HG03439 (cell line): ENCODE data around the gene PCDHGB2.
"Not testable (repeated sequence)": the region's sequence is repeated elsewhere in the genome, so short reads cannot be mapped to it uniquely, and the experiment has no call there.

Experiments
- ATAC-seq: cut with Tn5 transposase; IDR thresholded peaks from one replicate; pipeline ENCODE4 v1.9.1; 2021; ENCODE audit warnings: mild to moderate bottlenecking, moderate library complexity; ENCODE audit not compliant: unreplicated experiment

Gene PCDHGB2

DNA sequence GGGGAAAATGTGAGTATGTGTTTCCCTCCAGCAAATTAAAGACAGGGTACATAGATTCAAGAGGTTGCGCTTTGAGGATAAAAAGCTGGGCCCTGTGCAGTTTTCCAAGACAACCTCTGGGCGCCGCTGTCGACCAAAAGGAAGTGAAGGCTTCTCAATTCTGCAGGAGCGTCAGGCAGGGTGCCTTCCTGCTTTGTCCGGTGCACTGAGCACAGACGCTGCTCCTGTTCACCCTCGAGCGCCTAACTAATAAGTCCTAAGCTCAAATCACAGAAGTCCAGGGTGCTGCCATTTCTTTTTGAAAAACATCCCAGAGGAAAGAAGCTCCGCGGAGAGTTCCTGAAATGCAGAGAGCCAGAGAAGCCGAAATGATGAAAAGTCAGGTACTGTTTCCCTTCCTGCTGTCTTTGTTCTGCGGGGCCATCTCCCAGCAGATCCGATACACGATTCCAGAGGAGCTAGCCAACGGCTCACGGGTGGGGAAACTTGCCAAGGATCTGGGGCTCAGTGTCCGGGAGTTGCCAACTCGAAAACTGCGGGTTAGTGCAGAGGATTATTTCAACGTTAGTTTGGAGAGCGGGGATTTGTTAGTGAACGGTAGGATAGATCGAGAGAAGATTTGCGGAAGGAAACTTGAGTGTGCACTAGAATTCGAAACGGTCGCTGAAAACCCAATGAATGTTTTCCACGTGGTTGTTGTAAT, 9.7 kb upstream of the PCDHGB2 start, which contains the start of gene PCDHGB1:
PCDHGB1 (plus strand) TSS at position 183 of the 703 bp plus-strand sequence; CDS start at position 345, 162 bp downstream.
- ATAC-seq, result no peak

DNA sequence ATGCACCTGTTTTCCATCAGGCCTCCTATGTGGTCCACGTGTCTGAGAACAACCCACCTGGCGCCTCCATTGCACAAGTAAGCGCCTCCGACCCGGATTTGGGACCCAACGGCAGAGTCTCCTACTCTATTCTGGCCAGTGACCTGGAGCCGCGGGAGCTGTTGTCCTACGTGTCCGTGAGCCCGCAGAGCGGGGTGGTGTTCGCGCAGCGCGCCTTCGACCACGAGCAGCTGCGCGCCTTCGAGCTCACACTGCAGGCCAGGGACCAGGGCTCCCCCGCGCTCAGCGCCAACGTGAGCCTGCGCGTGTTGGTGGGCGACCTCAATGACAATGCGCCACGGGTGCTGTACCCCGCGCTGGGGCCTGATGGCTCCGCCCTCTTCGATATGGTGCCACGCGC, 8.2 kb upstream of the PCDHGB2 start:
- ATAC-seq, result no peak

DNA sequence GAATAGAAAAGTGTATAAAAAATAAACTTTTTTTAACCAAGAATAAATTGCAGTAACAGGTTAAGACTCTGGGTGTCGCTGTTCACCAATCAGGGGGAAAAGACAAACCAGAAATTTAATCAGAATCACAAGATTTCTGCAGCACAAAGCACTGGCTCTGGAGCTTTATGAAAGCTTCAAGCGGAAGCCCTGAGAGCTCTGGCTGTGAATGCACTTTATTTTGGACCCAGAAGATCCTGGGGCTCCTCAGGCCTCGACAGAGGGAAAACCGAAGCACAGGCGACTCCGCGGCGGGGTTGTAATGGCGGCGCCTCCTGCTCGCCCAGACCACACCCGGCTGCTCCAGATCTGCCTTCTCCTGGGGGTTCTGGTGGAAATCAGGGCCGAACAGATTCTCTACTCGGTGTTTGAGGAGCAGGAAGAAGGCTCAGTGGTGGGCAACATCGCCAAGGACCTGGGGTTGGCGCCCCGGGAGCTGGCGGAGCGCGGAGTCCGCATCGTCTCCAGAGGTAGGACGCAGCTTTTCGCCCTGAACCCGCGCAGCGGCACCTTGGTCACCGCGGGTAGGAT, 4.8 kb upstream of the PCDHGB2 start, which contains the start of gene PCDHGA4:
PCDHGA4 (plus strand) TSS at position 122 of the 570 bp plus-strand sequence; CDS start at position 209, 87 bp downstream.
- ATAC-seq, result no peak

DNA sequence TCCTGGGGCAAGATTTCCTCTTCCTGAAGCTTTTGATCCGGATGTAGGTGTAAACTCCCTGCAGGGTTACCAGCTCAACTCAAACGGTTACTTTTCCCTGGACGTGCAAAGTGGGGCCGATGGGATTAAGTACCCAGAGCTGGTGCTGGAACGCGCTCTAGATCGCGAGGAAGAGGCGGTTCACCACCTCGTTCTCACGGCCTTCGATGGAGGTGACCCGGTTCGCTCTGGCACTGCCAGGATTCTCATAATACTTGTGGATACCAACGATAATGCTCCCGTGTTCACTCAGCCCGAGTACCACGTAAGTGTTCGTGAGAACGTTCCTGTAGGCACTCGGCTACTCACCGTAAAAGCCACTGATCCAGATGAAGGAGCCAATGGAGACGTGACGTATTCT, 4.2 kb upstream of the PCDHGB2 start:
- no peak for ATAC-seq

DNA sequence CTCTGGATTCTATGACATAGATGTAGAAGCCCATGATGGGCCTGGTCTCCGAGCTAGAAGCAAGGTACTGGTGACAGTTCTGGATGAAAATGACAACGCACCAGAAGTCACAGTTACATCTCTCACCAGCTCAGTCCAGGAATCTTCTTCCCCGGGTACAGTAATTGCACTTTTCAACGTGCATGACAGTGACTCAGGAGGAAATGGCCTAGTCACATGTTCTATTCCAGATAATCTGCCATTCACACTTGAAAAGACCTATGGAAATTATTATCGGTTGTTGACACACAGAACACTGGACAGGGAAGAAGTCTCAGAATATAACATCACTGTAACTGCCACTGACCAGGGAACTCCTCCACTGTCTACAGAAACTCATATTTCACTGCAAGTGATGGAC, 3.7 kb upstream of the PCDHGB2 start:
- ATAC-seq, result no peak

DNA sequence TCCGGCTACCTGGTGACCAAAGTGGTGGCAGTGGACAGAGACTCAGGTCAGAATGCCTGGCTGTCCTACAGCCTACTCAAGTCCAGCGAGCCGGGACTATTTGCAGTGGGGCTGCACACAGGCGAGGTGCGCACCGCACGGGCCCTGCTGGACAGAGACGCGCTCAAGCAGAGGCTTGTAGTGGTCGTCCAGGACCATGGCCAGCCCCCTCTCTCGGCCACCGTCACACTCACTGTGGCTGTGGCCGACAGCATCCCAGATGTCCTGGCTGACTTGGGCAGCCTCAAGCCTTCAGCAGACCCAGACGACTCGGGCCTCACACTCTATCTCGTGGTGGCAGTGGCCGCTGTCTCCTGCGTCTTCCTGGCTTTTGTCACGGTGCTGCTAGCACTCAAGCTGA, 2.8 kb upstream of the PCDHGB2 start:
- ATAC-seq, result no peak

DNA sequence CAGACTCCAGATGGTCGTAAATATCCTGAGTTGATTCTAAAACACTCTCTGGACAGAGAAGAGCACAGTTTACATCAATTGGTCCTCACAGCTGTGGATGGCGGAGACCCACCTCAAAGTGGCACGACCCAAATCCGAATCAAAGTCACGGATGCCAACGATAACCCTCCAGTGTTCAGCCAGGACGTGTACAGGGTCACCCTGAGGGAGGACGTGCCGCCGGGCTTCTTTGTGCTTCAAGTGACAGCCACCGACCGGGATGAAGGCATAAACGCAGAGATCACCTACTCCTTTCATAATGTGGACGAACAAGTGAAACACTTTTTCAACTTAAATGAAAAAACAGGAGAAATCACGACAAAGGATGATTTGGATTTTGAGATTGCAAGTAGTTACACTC, 891 bp downstream of the PCDHGB2 start:
- ATAC-seq, result no peak

DNA sequence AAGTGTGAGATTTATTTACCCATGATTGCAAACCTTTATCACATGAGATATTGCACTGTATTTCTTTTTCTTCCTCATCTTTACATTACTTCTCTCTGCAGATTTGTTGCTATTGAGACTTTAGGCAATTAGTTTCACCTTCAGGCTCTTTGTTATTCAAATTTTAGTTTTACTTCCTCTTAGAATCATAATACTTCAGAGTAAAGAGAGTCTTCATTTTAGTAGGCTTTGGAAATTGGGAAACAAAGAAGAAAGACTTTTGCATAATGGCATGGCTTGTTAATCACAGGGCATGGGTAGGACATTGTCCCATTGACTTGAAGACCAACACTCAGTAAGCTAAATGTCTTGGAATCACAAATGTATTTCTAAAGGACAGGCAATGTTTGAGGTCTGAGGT, 2.9 kb downstream of the PCDHGB2 start:
- ATAC-seq, result no peak

DNA sequence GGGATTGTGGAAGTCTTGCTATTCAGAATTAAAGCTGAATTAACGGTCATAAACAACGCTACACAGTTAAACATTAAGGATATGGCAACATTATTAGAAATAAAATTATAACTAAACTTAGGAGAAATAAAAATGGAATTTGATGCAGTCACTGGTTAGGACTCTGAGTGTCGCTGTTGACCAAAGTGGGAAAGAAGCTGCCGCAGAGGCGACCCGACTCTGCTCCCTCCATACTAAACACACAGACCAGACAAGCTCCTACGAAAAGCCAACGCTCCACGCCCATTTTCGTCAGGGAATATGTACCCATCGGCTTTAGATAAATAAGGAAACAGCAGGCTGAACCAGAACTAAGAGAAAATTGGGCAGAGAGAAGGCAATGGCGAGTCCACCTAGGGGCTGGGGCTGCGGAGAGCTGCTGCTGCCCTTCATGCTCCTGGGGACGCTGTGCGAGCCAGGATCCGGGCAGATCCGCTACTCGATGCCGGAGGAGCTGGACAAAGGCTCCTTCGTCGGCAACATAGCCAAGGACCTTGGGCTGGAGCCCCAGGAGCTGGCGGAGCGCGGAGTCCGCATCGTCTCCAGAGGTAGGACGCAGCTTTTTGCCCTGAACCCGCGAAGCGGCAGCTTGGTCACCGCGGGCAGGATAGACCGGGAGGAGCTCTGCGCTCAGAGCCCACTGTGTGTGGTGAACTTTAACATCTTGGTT, 4.3 kb downstream of the PCDHGB2 start, which contains the start of gene PCDHGA5:
PCDHGA5 (plus strand) TSS at position 211 of the 709 bp plus-strand sequence; CDS start at position 380, 169 bp downstream.
- no peak for ATAC-seq

DNA sequence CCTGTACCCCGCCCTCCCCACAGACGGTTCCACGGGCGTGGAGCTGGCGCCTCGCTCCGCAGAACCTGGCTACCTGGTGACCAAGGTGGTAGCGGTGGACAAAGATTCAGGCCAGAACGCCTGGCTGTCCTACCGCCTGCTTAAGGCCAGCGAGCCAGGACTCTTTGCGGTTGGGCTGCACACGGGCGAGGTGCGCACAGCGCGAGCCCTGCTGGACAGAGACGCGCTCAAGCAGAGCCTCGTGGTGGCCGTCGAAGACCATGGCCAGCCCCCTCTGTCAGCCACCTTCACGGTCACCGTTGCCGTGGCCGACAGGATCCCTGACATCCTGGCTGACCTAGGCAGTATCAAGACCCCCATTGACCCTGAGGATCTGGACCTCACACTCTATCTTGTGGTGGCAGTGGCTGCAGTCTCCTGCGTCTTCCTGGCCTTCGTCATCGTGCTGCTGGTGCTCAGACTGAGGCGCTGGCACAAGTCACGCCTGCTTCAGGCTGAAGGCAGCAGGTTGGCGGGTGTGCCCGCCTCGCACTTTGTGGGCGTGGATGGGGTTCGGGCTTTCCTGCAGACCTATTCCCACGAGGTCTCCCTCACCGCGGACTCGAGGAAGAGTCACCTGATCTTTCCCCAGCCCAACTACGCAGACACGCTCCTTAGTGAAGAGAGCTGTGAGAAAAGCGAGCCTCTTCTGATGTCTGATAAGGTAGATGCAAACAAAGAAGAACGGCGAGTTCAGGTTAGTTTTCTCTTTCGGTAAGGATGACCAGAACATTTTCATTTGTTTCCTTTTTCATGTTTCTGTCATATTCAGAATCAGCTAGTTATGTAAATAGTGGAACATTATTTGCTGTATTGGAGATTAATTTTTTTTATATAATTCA, 6.5 kb downstream of the PCDHGB2 start:
- no peak for ATAC-seq

DNA sequence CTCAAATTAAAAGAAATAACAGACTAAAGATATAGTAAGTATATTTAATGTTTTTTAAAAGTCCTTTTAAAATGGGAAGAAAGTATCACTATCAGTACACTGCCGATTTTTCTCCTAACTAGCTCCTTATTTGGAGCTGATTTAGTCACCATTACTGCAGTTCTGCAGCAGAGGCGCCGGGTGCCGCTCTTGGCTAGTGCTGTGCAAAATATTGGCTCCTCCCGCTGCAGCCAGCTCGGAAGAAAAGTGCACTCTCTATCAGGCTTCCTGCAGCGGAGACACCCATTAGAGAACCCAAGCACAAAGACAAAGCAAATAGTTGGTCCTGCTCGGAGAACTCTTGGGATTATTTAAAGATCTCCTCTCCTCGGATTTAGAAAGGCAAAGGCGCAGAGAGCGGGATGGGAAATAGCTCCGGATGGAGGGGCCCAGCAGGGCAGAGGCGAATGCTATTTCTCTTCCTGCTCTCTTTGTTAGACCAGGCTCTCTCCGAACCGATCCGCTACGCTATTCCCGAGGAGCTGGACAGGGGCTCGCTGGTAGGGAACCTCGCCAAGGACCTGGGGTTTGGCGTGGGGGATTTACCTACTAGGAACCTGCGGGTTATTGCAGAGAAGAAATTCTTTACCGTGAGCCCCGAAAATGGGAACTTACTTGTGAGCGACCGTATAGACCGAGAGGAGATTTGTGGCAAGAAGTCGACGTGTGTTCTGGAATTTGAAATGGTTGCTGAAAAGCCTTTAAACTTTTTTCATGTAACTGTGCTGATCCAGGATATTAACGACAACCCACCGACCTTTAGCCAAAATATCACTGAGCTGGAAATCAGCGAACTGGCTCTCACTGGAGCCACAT, 10.4 kb downstream of the PCDHGB2 start, which contains the start of gene PCDHGB3:
PCDHGB3 (plus strand) TSS at position 249 of the 855 bp plus-strand sequence; CDS start at position 402, 153 bp downstream.
- peak; percentile 88 for ATAC-seq

DNA sequence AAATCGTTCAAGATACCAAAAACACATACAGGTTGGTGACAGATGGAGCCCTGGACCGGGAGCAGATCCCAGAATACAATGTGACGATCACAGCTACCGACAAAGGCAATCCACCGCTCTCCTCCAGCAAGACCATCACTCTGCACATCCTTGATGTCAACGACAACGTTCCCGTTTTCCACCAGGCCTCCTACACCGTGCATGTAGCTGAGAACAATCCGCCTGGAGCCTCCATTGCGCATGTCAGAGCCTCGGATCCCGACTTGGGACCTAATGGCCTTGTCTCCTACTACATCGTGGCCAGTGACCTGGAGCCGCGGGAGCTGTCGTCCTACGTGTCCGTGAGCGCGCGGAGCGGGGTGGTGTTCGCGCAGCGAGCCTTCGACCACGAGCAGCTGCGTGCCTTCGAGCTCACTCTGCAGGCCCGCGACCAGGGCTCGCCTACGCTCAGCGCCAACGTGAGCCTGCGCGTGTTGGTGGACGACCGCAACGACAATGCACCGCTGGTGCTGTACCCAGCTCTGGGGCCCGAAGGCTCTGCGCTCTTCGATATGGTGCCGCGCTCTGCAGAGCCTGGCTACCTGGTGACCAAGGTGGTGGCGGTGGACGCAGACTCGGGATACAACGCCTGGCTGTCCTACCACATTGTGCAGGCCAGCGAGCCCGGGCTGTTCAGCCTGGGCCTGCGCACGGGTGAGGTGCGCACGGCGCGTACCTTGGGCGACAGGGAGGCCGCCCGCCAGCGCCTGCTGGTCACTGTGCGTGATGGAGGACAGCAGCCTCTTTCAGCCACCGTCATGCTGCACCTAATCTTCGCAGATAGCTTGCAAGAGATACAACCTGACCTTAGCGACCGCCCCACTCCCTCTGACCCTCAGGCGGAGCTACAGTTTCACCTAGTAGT, 12.0 kb downstream of the PCDHGB2 start:
- ATAC-seq, result no peak

DNA sequence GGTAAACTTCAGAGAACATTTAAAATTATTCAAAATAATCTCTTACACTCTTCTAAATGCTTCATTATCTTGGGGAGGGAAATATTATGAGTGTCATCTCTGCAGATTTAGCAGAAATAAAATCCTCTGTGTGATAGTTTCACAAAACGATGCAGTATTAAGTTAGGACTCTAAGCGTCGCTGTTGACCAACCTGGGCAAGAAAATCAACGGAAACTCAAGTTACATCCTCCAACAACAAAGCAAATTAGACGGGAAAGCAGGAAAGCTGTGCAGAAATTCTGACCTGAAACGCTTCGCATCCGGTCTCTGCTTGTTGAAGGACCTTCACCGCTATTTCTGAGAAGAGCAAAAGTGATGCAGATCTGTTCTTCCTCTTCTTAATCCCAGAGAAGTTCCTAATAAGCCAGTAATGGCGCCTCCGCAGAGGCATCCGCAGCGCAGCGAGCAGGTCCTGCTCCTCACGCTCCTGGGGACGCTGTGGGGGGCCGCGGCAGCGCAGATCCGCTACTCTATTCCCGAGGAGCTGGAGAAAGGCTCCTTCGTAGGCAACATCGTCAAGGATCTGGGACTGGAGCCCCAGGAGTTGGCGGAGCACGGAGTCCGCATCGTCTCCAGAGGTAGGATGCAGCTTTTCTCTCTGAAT, 14.0 kb downstream of the PCDHGB2 start, which contains the start of gene PCDHGA6:
PCDHGA6 (plus strand) TSS at position 219 of the 645 bp plus-strand sequence; CDS start at position 412, 193 bp downstream.
- ATAC-seq, result no peak

DNA sequence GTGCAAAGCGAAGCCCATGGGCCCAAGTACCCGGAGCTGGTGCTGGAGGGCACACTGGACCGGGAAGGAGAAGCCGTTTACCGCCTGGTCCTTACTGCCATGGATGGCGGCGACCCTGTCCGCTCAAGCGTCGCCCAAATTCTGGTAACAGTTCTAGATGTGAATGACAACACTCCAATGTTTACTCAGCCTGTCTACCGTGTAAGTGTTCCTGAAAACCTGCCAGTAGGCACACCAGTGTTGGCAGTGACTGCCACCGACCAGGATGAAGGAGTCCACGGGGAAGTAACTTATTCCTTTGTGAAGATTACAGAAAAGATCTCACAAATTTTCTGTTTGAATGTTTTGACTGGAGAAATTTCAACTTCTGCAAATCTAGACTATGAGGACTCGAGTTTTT, 14.8 kb downstream of the PCDHGB2 start:
- no peak for ATAC-seq

DNA sequence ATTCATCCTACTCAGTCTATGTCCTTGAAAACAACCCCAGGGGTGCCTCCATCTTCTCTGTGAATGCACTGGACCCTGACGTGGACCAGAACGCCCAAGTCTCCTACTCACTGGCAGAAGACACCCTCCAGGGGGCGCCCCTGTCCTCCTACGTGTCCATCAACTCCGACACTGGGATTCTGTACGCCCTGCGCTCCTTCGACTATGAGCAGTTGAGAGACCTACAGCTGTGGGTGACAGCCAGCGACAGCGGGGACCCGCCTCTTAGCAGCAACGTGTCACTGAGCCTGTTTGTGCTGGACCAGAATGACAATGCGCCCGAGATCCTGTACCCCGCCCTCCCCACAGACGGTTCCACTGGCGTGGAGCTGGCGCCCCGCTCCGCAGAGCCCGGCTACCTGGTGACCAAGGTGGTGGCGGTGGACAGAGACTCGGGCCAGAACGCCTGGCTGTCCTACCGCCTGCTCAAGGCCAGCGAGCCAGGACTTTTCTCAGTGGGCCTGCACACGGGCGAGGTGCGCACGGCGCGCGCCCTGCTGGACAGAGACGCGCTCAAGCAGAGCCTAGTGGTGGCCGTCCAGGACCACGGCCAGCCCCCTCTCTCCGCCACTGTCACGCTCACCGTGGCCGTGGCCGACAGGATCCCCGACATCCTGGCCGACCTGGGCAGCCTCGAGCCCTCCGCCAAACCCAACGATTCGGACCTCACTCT, 15.8 kb downstream of the PCDHGB2 start:
- not testable (repeated sequence) for ATAC-seq

DNA sequence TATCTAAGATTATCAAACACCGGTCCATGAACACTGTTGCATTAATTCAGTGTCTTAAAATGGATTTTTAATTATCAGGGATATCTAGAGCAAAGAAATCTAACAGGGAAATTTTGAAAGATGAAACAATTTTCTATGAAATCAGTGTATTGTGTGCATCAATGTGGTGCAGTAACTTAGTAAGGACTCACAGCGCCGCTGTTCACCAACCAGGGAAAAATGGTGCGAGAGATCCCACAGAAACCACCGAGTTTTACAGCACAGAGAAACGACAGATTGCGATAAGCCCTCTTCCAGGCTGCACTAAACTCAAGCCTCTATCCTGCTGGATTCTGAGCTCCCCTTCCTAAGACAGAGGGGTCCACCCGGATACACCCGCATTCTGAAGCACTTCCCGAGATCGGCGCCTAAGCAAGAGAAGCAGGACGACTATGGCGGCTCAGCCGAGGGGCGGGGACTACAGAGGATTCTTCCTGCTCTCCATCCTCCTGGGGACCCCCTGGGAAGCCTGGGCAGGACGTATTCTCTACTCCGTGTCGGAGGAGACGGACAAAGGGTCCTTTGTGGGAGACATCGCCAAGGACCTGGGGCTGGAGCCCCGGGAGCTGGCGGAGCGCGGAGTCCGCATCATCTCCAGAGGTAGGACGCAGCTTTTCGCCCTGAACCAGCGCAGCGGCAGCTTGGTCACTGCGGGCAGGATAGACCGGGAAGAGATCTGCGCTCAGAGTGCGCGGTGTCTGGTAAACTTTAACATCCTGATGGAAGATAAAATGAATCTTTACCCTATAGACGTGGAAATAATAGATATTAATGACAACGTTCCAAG, 22.9 kb downstream of the PCDHGB2 start, which contains the start of gene PCDHGA7:
PCDHGA7 (plus strand) TSS at position 274 of the 826 bp plus-strand sequence; CDS start at position 432, 158 bp downstream.
- ATAC-seq, result no peak
